Measurements from ENCODE around the gene KCNMA1. TPM values are rescaled to one million over a fixed set of nuclear protein-coding genes. Genes with fewer than 3 reads are reported as not detected.

KCNMA1 gene
- total RNA-seq, 1 experiment from 2014 or later, result 0.49 TPM

- Histone ChIP-seq H3K79me2 (ENCODE audit: insufficient read depth, low read length) (no peaks in the 10 kb centered on the region), H3K9me3 (ENCODE audit: control insufficient read depth in 1 of 2, insufficient read depth in 1 of 2, low read depth in 1 of 2, low read length in 2 of 2) (no peaks in the 10 kb centered on the region), H2AFZ (ENCODE audit: low read depth, low read length, poor library complexity, severe bottlenecking) (no peak overlapping the region), H3K27ac (ENCODE audit: low read depth, low read length) (no peak overlapping the region), H3K36me3 (ENCODE audit: control insufficient read depth in 1 of 2, insufficient read depth in 2 of 2, low read length in 2 of 2) (no peaks in the 10 kb centered on the region), H4K20me1 (ENCODE audit: insufficient read depth) (no peaks in the 10 kb centered on the region), H3K9me2 (ENCODE audit: insufficient read depth) (no peaks in the 10 kb centered on the region), H3K4me2 (ENCODE audit: low read length) (no peak overlapping the region), H3K9ac (ENCODE audit: low read length) (no peak overlapping the region), H3K4me1 (ENCODE audit: control insufficient read depth in 1 of 2, insufficient read depth in 2 of 2, low read length in 2 of 2) (no peaks in the 10 kb centered on the region), H3K27me3 (ENCODE audit: insufficient read depth, low read length) (no peaks in the 10 kb centered on the region), H3K4me3 (replicated peaks in 1 of 2; ENCODE audit: low read depth in 1 of 2, low read length in 2 of 2) (no peak overlapping the region)
- ChIA-PET CTCF (interaction anchor here (1.0 kb wide), 1 partner anchor 17 kb away, joined by 4 read pairs; no protein-coding TSS in a partner anchor), RAD21 (ENCODE audit: low non-redundant PET in 1 of 2, low total read pairs in 2 of 2, uncharacterized antibody in 2 of 2, unreplicated experiment in 2 of 2) (no interaction called here), POLR2A (no interaction called here)
- no TSS peak for BruUV-seq (replicated peaks)
- no peak for TF ChIP-seq CBX3 (IDR thresholded peaks at IDR 0.05; ENCODE audit: low read depth)
- no peak for DNase-seq (ENCODE audit: low read depth, low spot score)
- ATAC-seq, result no peak
- intact Hi-C loops (cut with micrococcal nuclease), result no loop called here
Measured at GRCh38 chr10:77445547-77445946, 192.1 kb downstream of the KCNMA1 start.

GRCh38 chr10:77444041-77444440, 193.6 kb downstream of the KCNMA1 start:
- no peak overlapping the region for H3K4me2 ChIP-seq (ENCODE audit: low read length)
- TF ChIP-seq RAD21 (IDR thresholded peaks at IDR 0.05; ENCODE audit: low read depth), result no peak
- TF ChIP-seq CEBPB (IDR thresholded peaks at IDR 0.05; ENCODE audit: low read depth), result no peak
- no peak for TF ChIP-seq JUND (IDR thresholded peaks at IDR 0.05)
- TF ChIP-seq ELF1 (IDR thresholded peaks at IDR 0.05; ENCODE audit: borderline replicate concordance, low read depth), result no peak
- TF ChIP-seq SIN3A (IDR thresholded peaks at IDR 0.05; ENCODE audit: low read depth), result no peak
- no peak for TF ChIP-seq CBX3 (IDR thresholded peaks at IDR 0.05; ENCODE audit: low read depth)
- TF ChIP-seq ZFX (IDR thresholded peaks at IDR 0.05), result no peak
- TF ChIP-seq MAX (IDR thresholded peaks at IDR 0.05), result no peak
- TF ChIP-seq EZH2phosphoT487 (IDR thresholded peaks at IDR 0.05; ENCODE audit: borderline replicate concordance), result no peak
- TF ChIP-seq REST (IDR thresholded peaks at IDR 0.05; ENCODE audit: low read depth), result no peak
- TF ChIP-seq TCF7L2 (IDR thresholded peaks at IDR 0.05; ENCODE audit: borderline replicate concordance, extremely low read depth, insufficient read depth, insufficient read length), result no peak
- no peaks in the 10 kb centered on the region for H3K4me1 ChIP-seq (ENCODE audit: control insufficient read depth in 1 of 2, insufficient read depth in 2 of 2, low read length in 2 of 2)
- H3K36me3 ChIP-seq (ENCODE audit: control insufficient read depth in 1 of 2, insufficient read depth in 2 of 2, low read length in 2 of 2), result no peaks in the 10 kb centered on the region
- H3K79me2 ChIP-seq (ENCODE audit: insufficient read depth, low read length), result no peaks in the 10 kb centered on the region
- H3K9ac ChIP-seq (ENCODE audit: low read length), result no peak overlapping the region
- DNase-seq (ENCODE audit: low read depth, low spot score) (no peak), ATAC-seq (no peak)
- H3K27me3 ChIP-seq (ENCODE audit: insufficient read depth, low read length), result no peaks in the 10 kb centered on the region
- H2AFZ ChIP-seq (ENCODE audit: low read depth, low read length, poor library complexity, severe bottlenecking), result no peak overlapping the region
- ChIA-PET CTCF (no interaction called here), POLR2A (no interaction called here), RAD21 (ENCODE audit: low non-redundant PET in 1 of 2, low total read pairs in 2 of 2, uncharacterized antibody in 2 of 2, unreplicated experiment in 2 of 2) (no interaction called here)
- no peak overlapping the region for H3K27ac ChIP-seq (ENCODE audit: low read depth, low read length)
- no TSS peak for BruUV-seq (replicated peaks)
- intact Hi-C loops (cut with micrococcal nuclease), result no loop called here
- H3K4me3 ChIP-seq (replicated peaks in 1 of 2; ENCODE audit: low read depth in 1 of 2, low read length in 2 of 2), result no peak overlapping the region
- no peaks in the 10 kb centered on the region for H4K20me1 ChIP-seq (ENCODE audit: insufficient read depth)
- no peaks in the 10 kb centered on the region for H3K9me3 ChIP-seq (ENCODE audit: control insufficient read depth in 1 of 2, insufficient read depth in 1 of 2, low read depth in 1 of 2, low read length in 2 of 2)
- H3K9me2 ChIP-seq (ENCODE audit: insufficient read depth), result no peaks in the 10 kb centered on the region

Measured in HCT116 (cell line).